Activated CD4-positive, alpha-beta T cell treated with anti-CD3 and anti-CD28 coated beads for 48 hours (primary cell): ENCODE measurements around the gene GMCL2.
"Not testable (repeated sequence)": the region's sequence is repeated elsewhere in the genome, so short reads cannot be mapped to it uniquely, and the experiment has no call there.

ENCODE experiments used
- DNase-seq: peaks from one replicate; pipeline ENCODE4 v3.0.0-alpha.2; 2020

Gene GMCL2

GRCh38 chr5:178205749-178206047, 18.5 kb upstream of the GMCL2 start:
- DNase-seq: no peak

GRCh38 chr5:178204935-178205748, 18.0 kb upstream of the GMCL2 start:
- peak; percentile 84 for DNase-seq

GRCh38 chr5:178204182-178204934, 17.2 kb upstream of the GMCL2 start, which contains the start of gene HNRNPAB:
Gene HNRNPAB, plus strand, starts transcription at chr5:178204533. Its CDS starts 305 bp downstream, at chr5:178204838.
- DNase-seq: peak; percentile 97

- DNase-seq: peak; percentile 47
These were observed 16.6 kb upstream of the GMCL2 start for GRCh38 chr5:178203670-178204181.

- no peak for DNase-seq
These were observed 15.4 kb upstream of the GMCL2 start for GRCh38 chr5:178202541-178202940.

GRCh38 chr5:178201927-178202235, 14.7 kb upstream of the GMCL2 start:
- no peak for DNase-seq

- DNase-seq: no peak
These were observed 14.2 kb upstream of the GMCL2 start for GRCh38 chr5:178201221-178201926.

GRCh38 chr5:178199581-178200434, 12.6 kb upstream of the GMCL2 start:
- DNase-seq: no peak

GRCh38 chr5:178198706-178199105, 11.5 kb upstream of the GMCL2 start:
- DNase-seq: no peak

- DNase-seq: not testable (repeated sequence)
These were observed 11.0 kb upstream of the GMCL2 start for GRCh38 chr5:178198151-178198550.

- DNase-seq: no peak
These were observed 9.8 kb upstream of the GMCL2 start for GRCh38 chr5:178196986-178197385.

- DNase-seq: no peak
These were observed 9.2 kb upstream of the GMCL2 start for GRCh38 chr5:178196281-178196812.

- no peak for DNase-seq
These were observed 6.9 kb upstream of the GMCL2 start for GRCh38 chr5:178194026-178194425.

GRCh38 chr5:178193251-178193809, 6.2 kb upstream of the GMCL2 start:
- no peak for DNase-seq

GRCh38 chr5:178192787-178193186, 5.6 kb upstream of the GMCL2 start:
- DNase-seq: no peak

GRCh38 chr5:178192244-178192643, 5.1 kb upstream of the GMCL2 start:
- DNase-seq: no peak

GRCh38 chr5:178191661-178192060, 4.5 kb upstream of the GMCL2 start:
- DNase-seq: no peak

GRCh38 chr5:178189433-178189832, 2.3 kb upstream of the GMCL2 start:
- no peak for DNase-seq

- no peak for DNase-seq
These were observed 744 bp downstream of the GMCL2 start for GRCh38 chr5:178186427-178186826.

GRCh38 chr5:178182158-178182876, 4.9 kb downstream of the GMCL2 start:
- DNase-seq: no peak

GRCh38 chr5:178180141-178180863, 6.9 kb downstream of the GMCL2 start:
- DNase-seq: no peak
